Stimulated activated CD4-positive, alpha-beta T cell treated with anti-CD3 and anti-CD28 coated beads, TNF-alpha, amount 100 ng/mL, for 1 hour (primary cell): ENCODE data around the gene ACP2.
"Not testable (repeated sequence)": the region's sequence is repeated elsewhere in the genome, so short reads cannot be mapped to it uniquely, and the experiment has no call there.

Experiments used
- DNase-seq, 3 donors: peaks; one replicate each; pipeline ENCODE4 v3.0.0-alpha.2; 2020; ENCODE audit warnings: low read depth in 3 of 3, low spot score in 1 of 3

Gene ACP2

GRCh38 chr11:47208008-47208552 lies 40.5 kb downstream of the ACP2 start:
- not testable (repeated sequence) for DNase-seq

GRCh38 chr11:47207459-47207858 lies 41.2 kb downstream of the ACP2 start:
- DNase-seq, result no peak

- not testable (repeated sequence) for DNase-seq
Observed at GRCh38 chr11:47206577-47206976, 42.0 kb downstream of the ACP2 start.

- DNase-seq, result no peak
Observed at GRCh38 chr11:47204637-47204989, 44.0 kb downstream of the ACP2 start.

DNA sequence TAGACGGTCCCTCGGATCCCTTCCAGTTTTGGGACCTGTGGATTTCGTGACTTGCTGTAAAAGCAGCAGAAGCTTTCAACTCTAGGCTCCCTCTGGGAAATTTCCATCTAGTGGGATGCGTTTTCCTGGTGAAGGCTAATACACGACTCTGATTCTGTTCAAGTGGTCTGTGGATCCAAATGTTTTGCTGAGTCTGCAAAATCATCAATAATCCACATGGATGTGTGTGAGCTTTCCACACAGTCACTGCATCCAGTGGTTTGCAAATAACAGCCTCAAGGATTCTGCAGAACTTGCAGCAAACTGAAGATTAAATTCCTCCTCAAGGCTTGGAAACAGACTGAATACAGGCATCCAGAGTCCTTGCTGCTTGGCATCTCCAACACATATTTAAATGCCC lies 46.0 kb downstream of the ACP2 start:
- no peak for DNase-seq

DNA sequence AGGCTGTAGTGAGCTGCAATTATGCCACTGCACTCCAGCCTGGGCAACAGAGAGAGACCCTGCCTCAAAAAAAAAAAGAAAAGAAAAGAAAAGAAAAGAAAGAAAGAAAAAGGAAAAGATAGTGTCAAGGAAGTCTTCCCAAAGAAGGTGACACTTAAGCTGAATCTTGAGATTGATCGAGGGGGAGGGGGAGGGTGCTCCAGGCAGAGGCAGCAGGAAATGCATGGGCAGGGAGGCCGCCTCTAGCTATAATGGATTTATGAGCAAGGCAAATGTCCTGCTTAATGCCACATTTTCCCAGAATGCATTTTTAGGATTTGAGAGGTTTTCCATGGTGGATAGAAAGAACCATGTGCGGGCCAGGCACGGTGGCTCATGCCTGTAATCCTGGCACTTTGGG lies 47.6 kb downstream of the ACP2 start:
- DNase-seq, result no peak

GRCh38 chr11:47198161-47198560 lies 50.5 kb downstream of the ACP2 start:
- not testable (repeated sequence) for DNase-seq

- DNase-seq, result no peak
Observed at GRCh38 chr11:47192111-47192510, 56.5 kb downstream of the ACP2 start.

DNA sequence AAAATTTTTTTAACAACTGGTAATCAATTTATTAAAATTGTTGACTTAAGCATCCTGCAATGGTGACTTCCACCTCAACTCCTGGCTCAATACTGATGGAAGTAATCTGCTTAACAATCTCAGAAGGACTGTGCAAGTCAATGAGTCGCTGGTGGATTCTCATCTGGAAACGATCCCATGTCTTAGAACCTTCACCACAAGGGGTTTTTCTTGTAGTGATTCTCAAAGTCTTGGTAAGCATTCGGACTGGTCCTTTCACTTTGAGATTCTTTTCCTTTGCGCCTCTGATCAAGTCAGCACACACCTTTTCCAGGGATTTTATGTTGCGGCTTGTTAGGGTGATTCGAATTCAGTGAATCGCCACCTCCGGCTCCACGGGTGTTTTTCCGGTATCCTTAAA lies 57.5 kb downstream of the ACP2 start:
- DNase-seq, result not testable (repeated sequence)
